GM18907 (cell line): ENCODE measurements around the gene FAM89A.
"Not testable (repeated sequence)": the region's sequence is repeated elsewhere in the genome, so short reads cannot be mapped to it uniquely, and the experiment has no call there.

Experiments used
- ATAC-seq: cut with Tn5 transposase; IDR thresholded peaks from one replicate; pipeline ENCODE4 v1.9.1; 2021; ENCODE audit warnings: mild to moderate bottlenecking, moderate library complexity; ENCODE audit not compliant: unreplicated experiment

FAM89A gene

DNA sequence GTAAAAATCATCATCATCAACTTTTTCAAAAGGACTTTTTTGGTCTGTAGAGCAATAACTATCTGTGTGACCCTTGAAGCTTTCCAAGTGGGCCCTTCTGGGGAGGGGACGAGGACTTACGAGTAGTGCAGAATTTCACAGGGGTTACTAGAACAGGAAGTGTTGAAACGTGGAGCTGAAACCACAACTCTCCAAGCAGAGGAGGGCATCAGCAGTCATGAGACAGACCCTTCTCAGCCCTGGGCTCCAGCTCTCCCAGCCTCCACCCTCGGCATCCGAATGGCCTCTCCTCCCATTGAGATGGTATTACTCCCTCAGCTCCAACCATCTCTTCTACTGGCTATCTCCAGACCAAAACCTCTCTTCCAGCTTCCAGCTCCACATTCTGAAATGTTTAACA lies 3.6 kb downstream of the FAM89A start:
- no peak for ATAC-seq

- ATAC-seq, result no peak
Observed at GRCh38 chr1:231035799-231036198, 4.3 kb downstream of the FAM89A start.

DNA sequence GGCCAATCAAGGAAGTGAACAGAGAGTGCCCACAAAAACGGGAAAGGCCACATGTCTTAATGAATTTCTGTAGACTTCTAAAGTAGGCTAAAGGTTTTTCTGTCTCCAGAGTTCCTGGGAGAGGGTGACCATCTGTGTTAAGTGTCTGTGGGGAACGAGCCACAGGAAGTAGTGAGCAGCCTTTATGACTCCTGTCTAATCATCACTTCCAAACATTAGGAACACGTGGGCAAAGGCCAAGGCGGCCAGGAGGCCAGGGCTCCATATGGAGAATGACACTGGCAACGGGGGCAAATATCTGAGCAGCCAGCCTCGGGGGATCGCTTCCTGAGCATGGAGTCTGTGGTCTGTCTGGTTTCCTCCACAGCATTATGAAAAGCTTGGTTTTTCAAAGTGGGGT lies 7.1 kb downstream of the FAM89A start:
- ATAC-seq, result no peak

- ATAC-seq, result no peak
Observed at GRCh38 chr1:231029841-231030240, 10.2 kb downstream of the FAM89A start.

GRCh38 chr1:231029247-231029646 lies 10.8 kb downstream of the FAM89A start:
- not testable (repeated sequence) for ATAC-seq

DNA sequence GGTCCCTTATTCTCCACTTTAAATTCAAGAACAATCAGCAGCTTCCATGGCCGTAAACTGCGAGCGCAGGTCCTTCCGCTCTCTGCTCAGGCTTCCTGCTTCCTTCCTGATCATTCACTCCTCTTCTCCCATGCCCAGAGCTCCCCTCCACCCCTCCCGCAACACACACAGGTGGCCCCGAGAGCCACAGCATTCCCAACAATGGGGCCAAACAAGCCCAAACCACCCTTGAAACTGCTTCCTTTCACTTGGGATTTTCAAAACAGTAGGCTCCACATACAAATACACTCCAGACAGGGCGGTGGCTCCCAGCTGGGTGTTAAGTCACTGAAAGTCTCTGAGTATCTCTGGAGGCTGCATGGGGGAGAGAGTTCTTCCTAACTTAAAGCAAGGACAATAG lies 11.4 kb downstream of the FAM89A start:
- no peak for ATAC-seq

DNA sequence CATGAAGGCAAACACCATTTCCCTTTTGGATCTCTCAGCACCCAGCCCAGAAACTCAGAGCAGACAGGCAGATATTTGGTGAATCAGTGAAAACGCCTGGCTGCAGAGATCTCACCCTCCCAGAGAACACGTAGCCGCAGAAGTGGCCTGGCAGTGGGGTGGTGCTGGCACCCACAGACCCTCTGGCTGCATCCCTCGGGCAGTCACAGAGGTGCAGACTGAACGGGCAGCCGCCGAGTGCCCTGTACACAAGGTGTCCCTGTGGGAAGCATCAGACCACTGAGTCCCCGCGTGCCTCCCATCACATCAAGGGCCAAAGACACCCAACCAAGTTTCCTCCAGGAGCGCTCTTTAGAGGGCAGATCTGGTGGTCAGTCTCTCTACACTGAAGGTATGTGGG lies 12.1 kb downstream of the FAM89A start:
- no peak for ATAC-seq

GRCh38 chr1:231027136-231027925 lies 12.7 kb downstream of the FAM89A start:
- ATAC-seq, result no peak

- ATAC-seq, result no peak
Observed at GRCh38 chr1:231026576-231026975, 13.5 kb downstream of the FAM89A start.

- ATAC-seq, result no peak
Observed at GRCh38 chr1:231023150-231023549, 16.9 kb downstream of the FAM89A start.

DNA sequence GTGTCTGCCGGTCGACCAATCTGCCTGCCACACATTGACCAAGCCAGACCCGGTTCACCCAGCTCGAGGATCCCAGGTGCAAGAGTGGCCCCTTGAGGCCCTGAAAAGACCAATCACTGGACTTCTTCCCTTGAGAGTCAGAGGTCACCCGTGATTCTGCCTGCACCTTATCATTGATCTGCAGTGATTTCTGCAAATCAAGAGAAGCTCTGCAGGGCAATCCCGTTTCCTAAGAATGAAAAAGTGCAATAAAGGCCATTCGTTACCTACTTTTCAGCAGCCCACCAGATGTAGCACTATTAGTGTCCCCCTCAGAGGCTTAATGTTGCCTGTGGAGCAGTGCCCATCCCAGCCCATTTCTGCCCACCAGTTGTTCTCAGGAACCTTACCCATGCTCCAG lies 17.5 kb downstream of the FAM89A start:
- ATAC-seq, result not testable (repeated sequence)

DNA sequence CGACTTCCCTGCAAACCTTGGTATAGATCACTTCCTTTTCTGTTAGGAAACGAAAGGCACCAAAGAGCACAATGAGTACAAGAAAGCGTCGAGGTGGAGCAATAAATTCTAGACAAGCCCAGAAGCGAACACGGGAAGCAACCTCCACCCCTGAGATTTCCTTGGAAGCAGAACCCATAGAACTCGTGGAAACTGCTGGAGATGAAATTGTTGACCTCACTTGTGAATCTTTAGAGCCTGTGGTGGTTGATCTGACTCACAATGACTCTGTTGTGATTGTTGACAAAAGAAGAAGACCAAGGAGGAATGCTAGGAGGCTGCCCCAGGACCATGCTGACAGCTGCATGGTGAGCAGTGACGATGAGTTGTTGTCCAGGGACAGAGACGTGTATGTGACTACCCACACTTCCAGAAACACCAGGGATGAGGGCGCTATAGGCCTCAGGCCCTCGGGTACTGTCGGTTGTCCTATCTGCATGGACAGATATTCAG lies 18.5 kb downstream of the FAM89A start:
- no peak for ATAC-seq

DNA sequence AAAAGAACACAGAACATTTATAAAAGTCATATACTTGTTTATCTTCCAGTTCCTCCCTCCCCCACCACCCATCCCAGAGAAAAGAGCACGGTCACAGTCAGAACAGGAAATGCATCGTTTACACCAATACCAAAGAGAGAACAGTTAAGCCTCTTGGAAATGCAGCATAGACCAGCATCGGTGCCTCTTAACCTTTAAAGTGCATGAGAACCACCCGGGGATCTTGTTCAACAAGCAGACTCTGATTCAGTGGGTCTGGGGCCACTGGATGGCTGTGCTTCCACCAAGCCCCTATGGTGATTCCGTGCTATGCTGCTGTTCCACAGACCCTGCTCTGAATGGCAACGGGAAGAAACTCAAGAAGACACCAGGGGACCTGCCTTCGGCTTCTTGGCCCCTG lies 19.2 kb downstream of the FAM89A start:
- ATAC-seq, result no peak

DNA sequence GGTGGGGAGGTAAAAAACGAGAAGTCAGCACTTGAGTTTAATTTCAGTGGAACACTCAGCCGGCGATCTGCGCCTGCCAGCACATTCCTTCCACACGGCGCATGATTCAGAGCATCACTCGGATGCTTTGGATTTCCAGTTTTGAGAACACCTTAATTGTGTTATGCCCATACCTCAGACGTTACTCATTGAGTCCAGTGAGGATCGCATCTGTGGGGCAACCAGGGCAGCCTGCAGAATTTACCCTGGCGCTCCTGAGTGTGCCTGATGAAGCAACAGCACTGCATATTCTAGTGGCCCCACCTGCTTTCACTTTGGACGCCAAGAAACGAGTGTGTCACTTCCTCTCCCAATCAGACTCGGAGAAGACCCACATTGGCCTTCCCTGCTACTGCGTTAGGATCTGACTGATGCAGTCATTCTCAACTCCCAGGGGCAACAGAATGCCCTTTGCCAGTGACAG lies 19.9 kb downstream of the FAM89A start:
- no peak for ATAC-seq

GRCh38 chr1:231019711-231020110 lies 20.3 kb downstream of the FAM89A start:
- no peak for ATAC-seq

DNA sequence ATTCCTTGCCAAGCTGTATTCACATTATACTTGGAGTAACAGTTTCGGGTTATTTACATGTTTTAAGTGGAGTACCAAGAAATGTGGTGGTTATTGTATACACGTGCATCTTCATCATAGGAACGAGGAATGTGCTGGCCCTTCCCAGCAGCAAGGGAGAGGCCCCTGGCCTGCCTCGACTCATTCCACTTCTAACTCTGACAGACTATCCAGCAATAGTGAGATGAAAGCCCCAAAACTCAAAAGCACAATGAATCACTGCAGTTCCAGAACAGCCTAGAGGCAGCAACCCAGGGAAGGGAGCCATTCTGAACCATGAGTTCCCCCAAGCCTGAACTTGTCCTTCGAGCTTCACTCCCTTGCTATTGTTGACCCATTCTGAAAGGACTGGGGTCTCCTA lies 23.1 kb downstream of the FAM89A start:
- ATAC-seq, result no peak

DNA sequence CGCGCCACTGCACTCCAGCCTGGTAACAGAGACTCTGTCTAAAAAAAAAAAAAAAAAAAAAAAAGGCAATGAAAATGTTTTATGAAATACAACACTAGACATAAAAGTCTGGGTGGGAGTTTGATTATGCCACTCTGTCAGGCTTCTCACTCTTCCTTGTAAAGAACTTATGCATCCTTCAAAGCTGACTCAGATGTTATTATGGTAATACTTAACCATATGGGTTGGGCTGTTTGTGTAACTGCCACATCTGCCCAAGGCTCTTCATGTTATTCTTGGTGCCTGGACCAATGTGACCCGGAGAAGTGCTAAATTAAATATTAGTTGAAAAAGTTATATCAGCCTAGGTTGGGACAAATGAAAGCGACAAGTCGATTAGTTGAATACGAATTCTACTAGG lies 23.8 kb downstream of the FAM89A start:
- ATAC-seq, result no peak

GRCh38 chr1:231013391-231014015 lies 26.6 kb downstream of the FAM89A start:
- no peak for ATAC-seq

GRCh38 chr1:231011963-231012362 lies 28.1 kb downstream of the FAM89A start:
- ATAC-seq, result no peak

DNA sequence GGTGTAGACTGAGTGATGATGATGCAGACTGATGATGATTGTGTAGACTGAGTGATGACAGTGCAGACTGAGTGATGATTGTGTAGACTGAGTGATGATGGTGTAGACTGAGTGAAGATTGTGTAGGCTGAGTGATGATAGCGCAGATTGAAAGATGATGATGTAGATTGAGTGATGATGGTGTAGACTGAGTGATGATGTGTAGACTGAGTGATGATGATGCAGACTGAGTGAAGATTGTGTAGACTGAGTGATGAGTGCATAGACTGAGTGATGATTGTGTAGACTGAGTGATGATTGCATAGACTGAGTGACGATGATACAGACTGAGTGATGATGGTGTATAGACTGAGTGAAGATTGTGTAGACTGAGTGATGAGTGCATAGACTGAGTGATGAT lies 28.7 kb downstream of the FAM89A start:
- no peak for ATAC-seq

GRCh38 chr1:231007535-231007934 lies 32.5 kb downstream of the FAM89A start:
- ATAC-seq, result not testable (repeated sequence)

DNA sequence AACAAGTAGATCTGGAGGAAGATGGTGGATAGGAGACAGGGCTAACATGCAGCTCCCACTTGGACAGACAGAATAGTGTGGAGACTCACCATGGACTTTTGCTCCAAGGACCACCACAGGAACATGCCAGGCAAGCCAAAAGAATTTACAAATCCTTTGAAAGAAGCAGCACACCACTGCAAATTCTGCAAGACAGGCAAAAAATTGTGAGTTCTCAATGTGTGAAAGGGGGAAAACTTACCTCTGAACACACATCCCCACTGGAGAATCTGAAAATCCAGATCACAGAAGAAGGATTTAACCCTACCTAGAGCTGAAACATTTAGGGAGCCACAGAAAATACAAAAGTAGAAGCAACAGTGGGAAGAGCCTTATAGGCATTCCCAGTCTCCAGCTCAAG lies 38.2 kb downstream of the FAM89A start:
- ATAC-seq, result no peak
